Thymus (tissue), 11 donors: ENCODE results near the gene CERS6. TPM values are rescaled to one million over a fixed set of nuclear protein-coding genes. Genes with fewer than 3 reads are reported as not detected.

Experiments used
- DNase-seq, 9 donors: peaks; one replicate each; pipeline ENCODE4 v3.0.0-alpha.2; 2013; ENCODE audit warnings: low spot score in 9 of 9, low read depth in 6 of 9, missing footprints in 1 of 9
- H3K27ac ChIP-seq, 2 donors: one replicate each; pipeline ENCODE4 v1.5.1; 2013; ENCODE audit warnings: control low read depth in 1 of 2, low read depth in 1 of 2, low read length in 1 of 2, mild to moderate bottlenecking in 1 of 2, moderate library complexity in 1 of 2
- H3K27me3 ChIP-seq, 2 donors: one replicate each; pipeline ENCODE4 v1.5.1; 2013; ENCODE audit warnings: low read length in 1 of 2; ENCODE audit not compliant: control insufficient read depth in 2 of 2, insufficient read depth in 1 of 2
- H3K36me3 ChIP-seq, 2 donors: one replicate each; pipeline ENCODE4 v1.5.1; 2013; ENCODE audit warnings: low read length in 1 of 2, mild to moderate bottlenecking in 1 of 2, moderate library complexity in 1 of 2; ENCODE audit not compliant: control insufficient read depth in 2 of 2, insufficient read depth in 2 of 2
- H3K4me1 ChIP-seq, 2 donors: one replicate each; pipeline ENCODE4 v1.5.1; 2013; ENCODE audit warnings: low read length in 2 of 2; ENCODE audit not compliant: control insufficient read depth in 2 of 2, insufficient read depth in 2 of 2
- H3K4me3 ChIP-seq, 2 donors: one replicate each; pipeline ENCODE4 v1.5.1; 2013; ENCODE audit warnings: low read length in 2 of 2, control low read depth in 1 of 2, mild to moderate bottlenecking in 1 of 2
- H3K9me3 ChIP-seq, 2 donors: one replicate each; pipeline ENCODE4 v1.5.1; 2013; ENCODE audit warnings: low read length in 1 of 2, mild to moderate bottlenecking in 1 of 2; ENCODE audit not compliant: control insufficient read depth in 2 of 2, insufficient read depth in 1 of 2
- WGBS: extraction: QIAGEN DNeasy Blood & Tissue Kit; methylation state at CpG from one replicate; pipeline ENCODE4 v1.1.7; 2013; 5-methylcytosine and 5-hydroxymethylcytosine counted together
- polyA plus RNA-seq: library from polyadenylated mRNA; stranded (reverse); fragments of 200-250 nt; gene quantifications from one replicate; pipeline ENCODE4 v1.2.3, GENCODE V29; 2013
- total RNA-seq: library from RNA; stranded (reverse); fragments of 120-200 nt; gene quantifications from one replicate; pipeline ENCODE4 v1.2.4, GENCODE V29; 2013
- donor health status: healthy.

Gene CERS6
- total and polyA plus RNA-seq, 2 donors: 12.1 to 26.9 TPM

- H3K36me3 ChIP-seq: no peaks in the 10 kb centered on the region
- H3K9me3 ChIP-seq: no peaks in the 10 kb centered on the region
- no peak overlapping the region for H3K27ac ChIP-seq
- DNase-seq: no peak
- 97% methylated on average over 2 of the region's 2 CpGs for WGBS
- no peaks in the 10 kb centered on the region for H3K27me3 ChIP-seq
- peaks cover 2 to 6% of the 10 kb centered on the region in 2 donors for H3K4me1 ChIP-seq
- no peak overlapping the region for H3K4me3 ChIP-seq
Measured at GRCh38 chr2:168515502-168515901, 59.4 kb downstream of the CERS6 start.

GRCh38 chr2:168517816-168518215, 61.7 kb downstream of the CERS6 start:
- Histone ChIP-seq H3K4me1 (peaks cover 10 to 17% of the 10 kb centered on the region in 2 donors), H3K27ac (no peak overlapping the region), H3K36me3 (no peaks in the 10 kb centered on the region), H3K27me3 (no peaks in the 10 kb centered on the region), H3K9me3 (no peaks in the 10 kb centered on the region), H3K4me3 (no peak overlapping the region)
- DNase-seq: no peak
- WGBS: 97% methylated on average over 7 of the region's 7 CpGs

DNA sequence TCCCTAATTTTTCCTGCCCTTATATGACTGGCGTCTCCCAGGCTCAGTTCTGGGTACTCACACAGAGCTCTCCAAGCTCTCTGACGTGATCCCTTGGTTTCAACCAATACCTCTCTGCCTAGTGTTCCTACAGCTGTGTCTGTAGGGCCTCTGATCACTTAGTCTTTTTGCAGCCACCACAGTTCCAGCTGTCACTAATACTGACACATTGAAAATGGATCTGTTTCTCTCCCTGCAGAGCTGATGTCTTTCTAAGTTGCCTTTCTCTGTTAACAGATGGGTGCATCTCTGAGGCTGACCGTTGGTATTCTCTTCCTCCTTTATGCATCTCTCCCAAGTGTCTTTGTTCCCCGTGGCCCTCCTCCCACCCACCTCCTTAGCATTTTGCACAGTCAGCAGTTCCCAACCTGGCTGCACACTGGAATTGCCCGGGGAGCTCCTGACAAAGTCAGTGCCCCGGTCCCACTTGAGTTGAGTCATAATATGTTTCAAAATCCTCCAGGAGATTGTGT, 62.5 kb downstream of the CERS6 start:
- H3K27me3 ChIP-seq: no peaks in the 10 kb centered on the region
- no peak overlapping the region for H3K4me3 ChIP-seq
- H3K4me1 ChIP-seq: peaks cover 12 to 21% of the 10 kb centered on the region in 2 donors
- no peaks in the 10 kb centered on the region for H3K9me3 ChIP-seq
- no peak overlapping the region for H3K27ac ChIP-seq
- DNase-seq: peak in 2 of 9 donors; percentile 16 to 28
- H3K36me3 ChIP-seq: no peaks in the 10 kb centered on the region
- 78% methylated on average over 6 of the region's 6 CpGs for WGBS

DNA sequence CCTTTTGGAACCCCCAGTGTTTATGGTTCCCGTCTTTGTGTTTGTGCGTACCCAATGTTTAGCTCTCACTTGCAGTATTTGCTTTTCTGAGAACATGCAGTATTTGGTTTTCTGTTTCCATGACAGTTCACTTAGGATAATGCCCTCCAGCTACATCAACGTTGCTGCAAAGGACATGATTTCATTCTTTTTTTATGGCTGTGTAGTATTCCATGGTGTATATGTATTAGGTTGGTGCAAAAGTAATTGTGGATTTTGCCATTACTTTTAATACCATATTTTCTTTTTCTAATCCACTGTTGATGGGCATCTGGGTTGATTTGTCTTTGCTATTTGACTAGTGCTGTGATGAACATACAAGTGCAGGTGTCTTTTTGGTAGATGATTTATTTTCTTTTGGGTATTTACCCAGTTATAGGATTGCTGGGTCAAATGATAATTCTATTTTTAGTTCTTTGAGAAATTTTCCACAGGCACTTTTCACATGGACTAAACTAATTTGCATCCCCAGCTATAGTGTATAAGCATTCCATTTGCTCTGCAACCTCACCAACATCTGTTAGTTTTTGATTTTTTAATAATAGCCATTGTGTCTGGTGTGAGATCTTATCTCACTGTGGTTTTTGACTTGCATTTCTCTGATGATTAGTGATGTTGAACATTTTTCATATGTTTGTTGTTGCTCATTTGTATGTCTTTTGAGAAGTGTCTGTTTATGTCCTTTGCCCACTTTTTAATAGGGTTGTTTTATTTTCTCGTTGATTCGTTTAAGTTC, 63.6 kb downstream of the CERS6 start:
- Histone ChIP-seq H3K4me1 (peaks cover 13 to 28% of the 10 kb centered on the region in 2 donors), H3K27ac (no peak overlapping the region), H3K9me3 (no peaks in the 10 kb centered on the region), H3K4me3 (no peak overlapping the region), H3K27me3 (no peaks in the 10 kb centered on the region), H3K36me3 (no peaks in the 10 kb centered on the region)
- WGBS: 97% methylated on average over 5 of the region's 5 CpGs
- DNase-seq: no peak

DNA sequence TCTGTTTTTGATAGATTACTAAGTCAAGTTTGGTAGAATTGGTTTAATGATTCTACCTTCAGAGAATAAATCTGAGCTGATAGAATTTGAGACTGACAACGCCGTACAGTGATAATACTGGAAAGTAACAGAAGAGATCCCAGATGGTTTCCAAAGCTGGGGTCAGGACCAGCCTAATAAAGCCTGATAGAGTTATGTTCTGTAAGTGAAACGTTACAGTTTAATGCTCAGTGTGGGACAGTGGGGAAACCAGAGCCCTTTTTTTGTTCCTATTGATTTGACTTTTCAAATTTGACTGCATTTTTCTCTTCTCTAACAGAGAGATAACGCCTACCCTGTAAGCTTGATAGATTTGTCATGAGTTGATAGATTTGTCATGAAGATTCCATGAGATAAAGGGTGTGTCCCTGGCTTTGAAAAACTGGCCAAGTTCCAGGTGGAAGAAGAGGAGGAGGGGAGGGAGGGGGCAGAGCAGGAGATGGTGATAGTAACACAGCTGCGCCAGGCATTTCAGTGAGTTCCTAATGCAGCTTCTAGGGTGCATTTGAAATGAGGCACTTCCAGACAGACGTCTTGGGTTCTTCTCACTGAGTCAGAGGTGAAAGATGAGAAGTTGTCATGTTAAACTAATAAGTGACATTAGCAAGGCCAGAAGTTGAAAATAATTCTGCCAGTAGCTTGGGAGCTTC, 65.1 kb downstream of the CERS6 start:
- H3K27ac ChIP-seq: no peak overlapping the region
- H3K9me3 ChIP-seq: no peaks in the 10 kb centered on the region
- no peak for DNase-seq
- no peak overlapping the region for H3K4me3 ChIP-seq
- no peaks in the 10 kb centered on the region for H3K27me3 ChIP-seq
- H3K36me3 ChIP-seq: no peaks in the 10 kb centered on the region
- 83% methylated on average over 6 of the region's 6 CpGs for WGBS
- peaks cover 13 to 31% of the 10 kb centered on the region in 2 donors for H3K4me1 ChIP-seq

DNA sequence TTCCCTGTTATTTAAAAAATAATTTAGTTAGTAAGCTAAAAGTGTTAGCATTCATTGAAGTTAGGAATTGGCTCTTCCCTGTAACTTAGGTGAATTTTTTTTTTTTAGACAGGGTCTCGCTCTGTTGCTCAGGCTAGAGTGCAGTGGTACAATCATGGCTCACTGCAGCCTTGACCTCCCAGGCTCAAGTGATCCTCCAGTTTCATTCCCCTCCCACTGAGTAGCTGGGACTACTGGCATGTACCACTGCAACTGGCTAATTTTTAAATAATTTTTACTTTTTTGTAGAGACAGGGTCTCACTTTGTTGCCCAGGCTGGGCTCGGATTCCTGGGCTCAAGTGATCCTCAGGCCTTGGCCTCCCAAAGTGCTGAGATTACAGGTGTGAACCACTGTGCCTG, 66.4 kb downstream of the CERS6 start:
- H3K4me1 ChIP-seq: peaks cover 13 to 31% of the 10 kb centered on the region in 2 donors
- H3K36me3 ChIP-seq: no peaks in the 10 kb centered on the region
- H3K27ac ChIP-seq: no peak overlapping the region
- 95% methylated on average over 2 of the region's 2 CpGs for WGBS
- no peaks in the 10 kb centered on the region for H3K27me3 ChIP-seq
- DNase-seq: no peak
- H3K4me3 ChIP-seq: no peak overlapping the region
- no peaks in the 10 kb centered on the region for H3K9me3 ChIP-seq

DNA sequence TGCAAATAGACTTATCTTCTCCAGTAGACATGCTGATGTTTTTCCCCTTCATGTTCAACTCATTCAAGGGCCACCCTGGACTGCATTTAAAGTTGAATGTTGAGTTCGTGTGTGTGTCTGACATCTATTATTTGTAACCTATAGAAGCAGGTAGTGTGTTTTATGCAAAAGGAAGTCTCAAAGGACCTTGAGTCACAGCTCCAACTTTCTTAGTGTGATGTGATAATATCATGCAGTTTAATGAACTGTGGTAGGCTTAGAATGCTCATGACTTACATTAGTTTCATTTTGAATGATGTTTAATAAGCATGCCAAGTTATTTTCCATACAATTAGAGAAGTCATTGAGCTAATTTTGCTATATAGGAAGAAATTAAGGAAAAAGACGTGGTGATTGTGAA, 67.9 kb downstream of the CERS6 start:
- H3K27me3 ChIP-seq: no peaks in the 10 kb centered on the region
- no peaks in the 10 kb centered on the region for H3K36me3 ChIP-seq
- no peak overlapping the region for H3K27ac ChIP-seq
- WGBS: 92% methylated on average over 2 of the region's 2 CpGs
- DNase-seq: no peak
- peaks cover 10 to 26% of the 10 kb centered on the region in 2 donors for H3K4me1 ChIP-seq
- no peaks in the 10 kb centered on the region for H3K9me3 ChIP-seq
- no peak overlapping the region for H3K4me3 ChIP-seq

DNA sequence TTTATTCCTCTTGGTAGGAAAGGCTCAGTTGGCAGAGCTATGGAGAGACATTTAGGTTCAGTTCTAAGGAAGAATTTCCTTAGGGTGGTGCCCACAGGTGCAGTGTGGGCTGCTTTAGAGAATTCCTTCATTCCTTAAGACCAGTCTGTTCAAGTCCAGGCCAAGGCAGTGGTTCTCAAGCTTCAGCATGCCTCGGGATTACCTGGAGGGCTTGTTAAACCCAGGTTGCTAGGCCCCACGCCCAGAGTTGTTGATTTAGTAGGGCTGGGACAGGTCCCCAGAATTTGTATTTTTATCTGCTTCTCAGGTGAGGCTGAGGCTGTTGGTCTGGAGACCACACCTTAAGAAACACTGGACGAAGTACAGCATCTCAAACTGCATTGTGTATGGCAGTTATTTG, 68.9 kb downstream of the CERS6 start:
- Histone ChIP-seq H3K9me3 (no peaks in the 10 kb centered on the region), H3K36me3 (no peaks in the 10 kb centered on the region), H3K4me1 (peaks cover 10 to 29% of the 10 kb centered on the region in 2 donors), H3K4me3 (no peak overlapping the region), H3K27ac (no peak overlapping the region), H3K27me3 (no peaks in the 10 kb centered on the region)
- no peak for DNase-seq
- 97% methylated on average over 3 of the region's 3 CpGs for WGBS

GRCh38 chr2:168525716-168526446, 69.8 kb downstream of the CERS6 start:
- Histone ChIP-seq H3K4me1 (peaks cover 10 to 31% of the 10 kb centered on the region in 2 donors), H3K9me3 (no peaks in the 10 kb centered on the region), H3K36me3 (no peaks in the 10 kb centered on the region), H3K4me3 (no peak overlapping the region), H3K27ac (no peak overlapping the region), H3K27me3 (no peaks in the 10 kb centered on the region)
- 96% methylated on average over 1 of the region's 1 CpG for WGBS
- DNase-seq: no peak
